Cerebellar cortex (tissue), 1 donor: ENCODE results near the gene ANKRD11.

Experiments
- DNase-seq: peaks from one replicate; pipeline ENCODE4 v3.0.0-alpha.2; 2015; ENCODE audit warnings: low spot score

ANKRD11 gene

GRCh38 chr16:89232107-89232506 lies 258.3 kb downstream of the ANKRD11 start:
- DNase-seq, result no peak

- no peak for DNase-seq
Measured at GRCh38 chr16:89230255-89230654, 260.1 kb downstream of the ANKRD11 start.

- no peak for DNase-seq
Measured at GRCh38 chr16:89224665-89225064, 265.7 kb downstream of the ANKRD11 start.

- no peak for DNase-seq
Measured at GRCh38 chr16:89222931-89223330, 267.4 kb downstream of the ANKRD11 start.

GRCh38 chr16:89221604-89222003 lies 268.8 kb downstream of the ANKRD11 start:
- no peak for DNase-seq

GRCh38 chr16:89219365-89219764 lies 271.0 kb downstream of the ANKRD11 start:
- no peak for DNase-seq
